ENCODE data around the gene GFPT2.

Gene GFPT2

DNA sequence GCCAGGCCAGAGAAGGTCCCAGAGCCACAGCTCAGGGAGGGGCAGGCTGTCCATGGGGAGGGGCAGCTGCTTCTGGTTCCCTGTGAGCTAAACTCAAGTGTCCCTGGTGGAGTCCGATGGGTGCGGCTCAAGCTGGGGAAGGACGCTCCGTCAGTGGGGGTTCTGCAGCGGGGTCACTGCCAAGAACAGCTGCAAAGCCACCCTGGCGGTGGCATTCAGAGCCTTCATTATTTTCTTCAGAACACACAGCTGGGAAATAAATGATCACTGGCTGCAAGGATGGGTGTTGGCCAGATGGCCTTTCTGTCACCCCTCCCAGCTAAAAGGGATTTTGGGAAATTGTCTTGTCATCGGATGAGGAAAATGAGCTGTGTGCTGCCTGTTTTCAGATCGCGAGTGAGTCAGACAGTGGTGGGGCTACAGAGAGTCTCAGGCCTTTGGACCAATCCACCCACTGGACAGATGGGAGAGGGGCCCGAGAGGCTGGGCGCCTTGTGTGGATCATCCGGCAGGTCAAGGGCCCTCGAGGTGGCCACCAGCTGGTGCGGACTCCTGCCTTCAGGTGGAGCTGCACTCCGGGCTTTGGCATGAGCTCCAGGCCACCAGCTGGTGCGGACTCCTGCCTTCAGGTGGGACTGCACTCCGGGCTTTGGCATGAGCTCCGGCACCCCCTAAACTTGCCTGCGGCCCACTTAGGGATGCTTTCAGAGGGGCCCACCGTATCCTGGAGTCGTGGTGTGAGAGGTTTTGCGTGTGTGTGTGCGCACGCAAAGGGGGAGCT is 17.9 kb upstream of the GFPT2 start:
- no peak overlapping the region for H3K27ac Mint-ChIP-seq
- no peaks in the 10 kb centered on the region for H3K36me3 Mint-ChIP-seq
- H3K9me3 Mint-ChIP-seq = no peaks in the 10 kb centered on the region
- no peak for DNase-seq
- CTCF ChIA-PET = no interaction called here
- peaks cover 7% of the 10 kb centered on the region for H3K27me3 Mint-ChIP-seq
- H3K4me1 Mint-ChIP-seq = no peaks in the 10 kb centered on the region
- no peak overlapping the region for H3K4me3 Mint-ChIP-seq

DNA sequence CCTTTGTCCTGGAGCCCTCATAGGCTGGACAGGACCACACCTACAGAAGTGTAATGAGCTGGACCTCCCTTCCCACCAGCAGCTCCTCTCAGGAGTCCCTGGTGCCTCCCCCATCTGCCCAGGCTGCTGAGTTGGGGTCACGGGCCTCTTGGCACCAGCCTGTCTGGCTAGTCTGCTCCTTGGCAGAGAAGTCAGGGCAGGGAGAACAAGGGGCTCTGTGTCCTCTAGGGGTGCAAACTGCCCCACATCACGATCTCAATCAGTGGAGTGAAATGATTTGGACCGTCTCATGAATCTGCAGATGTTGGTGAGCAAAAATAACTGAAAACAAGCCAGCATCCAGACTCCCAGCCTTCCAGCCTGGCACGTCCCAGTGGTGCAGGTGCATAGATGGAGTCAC is 14.9 kb upstream of the GFPT2 start:
- Mint-ChIP-seq H3K27me3 (peaks cover 4% of the 10 kb centered on the region), H3K36me3 (no peaks in the 10 kb centered on the region), H3K27ac (no peak overlapping the region), H3K4me1 (no peaks in the 10 kb centered on the region), H3K9me3 (no peaks in the 10 kb centered on the region), H3K4me3 (no peak overlapping the region)
- DNase-seq = no peak
- CTCF ChIA-PET = no interaction called here

DNA sequence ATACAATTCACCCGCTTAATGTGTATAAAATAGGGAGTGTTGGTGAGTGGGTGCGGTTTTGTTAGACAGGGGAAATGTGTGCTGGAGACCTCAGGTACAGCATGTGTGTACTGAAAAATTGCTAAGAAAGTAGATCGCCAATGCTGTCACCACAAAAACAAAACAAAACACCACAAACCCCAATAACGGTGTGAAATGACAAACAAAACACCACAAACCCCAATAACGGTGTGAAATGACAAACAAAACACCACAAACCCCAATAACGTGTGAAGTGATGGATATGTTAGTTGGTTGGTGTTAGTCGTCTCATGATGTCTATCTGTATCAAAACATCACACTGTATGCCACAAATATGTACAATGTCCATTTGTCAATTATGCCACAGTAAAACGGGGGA is 14.2 kb upstream of the GFPT2 start:
- no peak overlapping the region for H3K4me3 Mint-ChIP-seq
- CTCF ChIA-PET = no interaction called here
- H3K27ac Mint-ChIP-seq = no peak overlapping the region
- H3K27me3 Mint-ChIP-seq = peaks cover 4% of the 10 kb centered on the region
- DNase-seq = no peak
- no peaks in the 10 kb centered on the region for H3K4me1 Mint-ChIP-seq
- H3K9me3 Mint-ChIP-seq = no peaks in the 10 kb centered on the region
- no peaks in the 10 kb centered on the region for H3K36me3 Mint-ChIP-seq

DNA sequence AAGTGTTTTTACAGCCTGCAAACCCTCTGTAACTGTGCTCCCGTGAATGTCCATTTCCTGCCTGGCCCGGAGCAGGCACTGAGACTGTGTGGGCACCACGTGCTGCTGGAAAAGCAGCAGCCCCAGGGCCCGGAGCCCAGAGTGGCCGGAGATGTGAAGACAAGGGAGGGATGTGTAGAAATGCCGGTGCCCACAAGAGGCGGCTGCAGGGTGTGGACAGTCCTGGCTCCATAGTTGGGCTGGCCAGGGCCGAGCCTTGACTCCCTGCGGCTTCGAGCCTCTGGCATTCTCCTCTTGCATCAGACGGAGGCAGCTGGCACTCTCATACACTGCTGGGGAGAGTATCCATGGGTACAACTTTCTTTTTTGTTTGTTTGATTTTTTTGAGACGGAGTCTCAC is 13.2 kb upstream of the GFPT2 start:
- H3K4me3 Mint-ChIP-seq = no peak overlapping the region
- H3K27ac Mint-ChIP-seq = no peak overlapping the region
- CTCF ChIA-PET = no interaction called here
- no peaks in the 10 kb centered on the region for H3K36me3 Mint-ChIP-seq
- peaks cover 7% of the 10 kb centered on the region for H3K27me3 Mint-ChIP-seq
- H3K9me3 Mint-ChIP-seq = no peaks in the 10 kb centered on the region
- no peak for DNase-seq
- no peaks in the 10 kb centered on the region for H3K4me1 Mint-ChIP-seq

DNA sequence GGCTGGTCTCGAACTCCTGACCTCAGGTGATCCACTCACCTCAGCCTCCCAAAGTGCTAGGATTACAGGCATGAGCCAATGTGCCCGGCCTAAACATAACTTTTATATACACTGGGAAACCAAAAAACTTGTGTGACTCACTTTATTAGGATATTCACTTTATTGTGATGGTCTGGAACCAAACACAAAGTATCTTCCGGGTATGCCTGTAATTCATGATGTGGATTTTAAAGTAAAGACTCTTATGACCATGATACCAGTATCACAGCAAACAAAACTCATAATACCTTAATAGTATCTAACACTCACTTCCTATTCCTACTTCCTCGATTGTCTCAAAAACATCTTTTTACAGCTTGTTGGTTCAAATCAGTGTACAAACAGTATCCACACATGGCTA is 12.7 kb upstream of the GFPT2 start:
- H3K27ac Mint-ChIP-seq = no peak overlapping the region
- no peaks in the 10 kb centered on the region for H3K4me1 Mint-ChIP-seq
- H3K9me3 Mint-ChIP-seq = no peaks in the 10 kb centered on the region
- no peaks in the 10 kb centered on the region for H3K36me3 Mint-ChIP-seq
- peaks cover 7% of the 10 kb centered on the region for H3K27me3 Mint-ChIP-seq
- no peak overlapping the region for H3K4me3 Mint-ChIP-seq
- no peak for DNase-seq
- CTCF ChIA-PET = no interaction called here

GRCh38 chr5:180364306-180364856 is 11.2 kb upstream of the GFPT2 start:
- CTCF ChIA-PET = no interaction called here
- H3K4me3 Mint-ChIP-seq = no peak overlapping the region

DNA sequence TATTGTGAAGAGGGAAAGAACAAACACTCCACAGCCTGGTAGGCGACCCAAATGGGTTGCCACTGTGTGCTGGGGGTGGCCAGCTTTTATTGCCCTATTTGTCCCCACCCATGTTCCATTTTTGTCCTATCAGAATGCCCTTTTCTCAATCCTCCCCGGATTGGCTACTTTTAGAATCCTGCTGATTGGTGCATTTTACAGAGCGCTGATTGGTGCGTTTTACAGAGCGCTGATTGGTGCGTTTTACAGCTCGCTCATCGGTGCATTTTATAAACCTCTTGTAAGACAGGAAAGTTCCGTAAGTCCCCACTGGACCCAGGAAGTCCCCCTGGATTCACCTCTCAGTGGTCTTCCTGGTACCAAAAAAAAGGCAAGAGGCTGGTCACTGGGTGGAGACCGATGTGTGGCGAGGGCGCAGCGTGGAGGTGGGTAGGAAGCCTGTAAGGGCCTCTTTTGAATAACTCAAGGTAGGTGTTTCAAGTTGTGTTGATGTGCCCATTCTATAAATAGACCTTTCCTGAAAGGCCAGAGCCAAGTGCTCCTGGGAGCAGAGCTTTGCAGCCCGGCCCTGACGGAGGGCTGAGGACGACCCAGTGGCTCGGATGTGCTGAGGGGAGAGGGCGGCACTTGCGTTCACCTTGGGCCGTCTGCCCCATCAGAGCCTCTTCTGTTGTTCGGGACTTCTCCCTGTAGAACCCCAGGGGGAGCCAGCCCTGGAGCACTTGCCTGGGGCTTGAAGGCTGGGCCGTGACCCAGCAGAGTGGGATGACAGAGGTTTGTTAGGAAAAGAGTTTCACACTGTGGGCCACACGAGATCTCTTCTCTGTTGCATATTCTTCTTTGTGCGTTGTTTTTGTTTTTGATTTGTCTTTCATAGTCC is 7.2 kb upstream of the GFPT2 start:
- Mint-ChIP-seq H3K9me3 (no peaks in the 10 kb centered on the region), H3K36me3 (no peaks in the 10 kb centered on the region), H3K4me1 (no peaks in the 10 kb centered on the region), H3K27ac (no peak overlapping the region), H3K4me3 (no peak overlapping the region), H3K27me3 (peaks cover 30% of the 10 kb centered on the region)
- CTCF ChIA-PET = interaction anchor here (0.9 kb wide), 1 partner anchor 32 kb away, joined by 3 read pairs; no protein-coding TSS in a partner anchor
- no peak for DNase-seq

More at GRCh38 chr5:180364306-180364856, 11.2 kb upstream of the GFPT2 start:
- Mint-ChIP-seq H3K4me1 (no peaks in the 10 kb centered on the region), H3K27me3 (peaks cover 7% of the 10 kb centered on the region), H3K36me3 (no peaks in the 10 kb centered on the region), H3K9me3 (no peaks in the 10 kb centered on the region), H3K27ac (no peak overlapping the region)
- DNase-seq = no peak

DNA sequence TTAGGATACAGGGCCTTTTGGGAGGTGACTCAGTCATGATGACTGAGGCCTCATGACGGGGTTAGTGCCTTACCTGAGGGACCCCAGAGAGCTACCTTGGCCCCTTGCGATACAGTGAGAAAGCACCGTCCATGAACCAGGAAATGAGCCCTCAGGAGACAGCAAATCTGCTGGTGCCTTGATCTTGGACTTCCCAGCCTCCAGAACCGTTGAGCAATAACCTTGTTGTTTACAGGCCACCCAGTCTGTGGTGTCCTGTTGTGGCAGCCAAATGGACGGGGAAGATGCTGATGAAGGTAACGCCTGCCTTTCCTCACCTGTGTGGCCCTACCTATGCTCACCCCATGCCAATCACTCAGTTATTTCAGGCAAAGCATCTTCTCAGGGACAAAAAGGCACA is 5.6 kb upstream of the GFPT2 start:
- CTCF ChIA-PET = no interaction called here
- Mint-ChIP-seq H3K27ac (no peak overlapping the region), H3K36me3 (no peaks in the 10 kb centered on the region), H3K4me1 (peaks cover 5% of the 10 kb centered on the region), H3K4me3 (no peak overlapping the region), H3K27me3 (peaks cover 46% of the 10 kb centered on the region), H3K9me3 (no peaks in the 10 kb centered on the region)
- DNase-seq = no peak

GRCh38 chr5:180358179-180358578 is 5.0 kb upstream of the GFPT2 start:
- DNase-seq = no peak
- H3K9me3 Mint-ChIP-seq = no peaks in the 10 kb centered on the region
- CTCF ChIA-PET = interaction anchor here (1.1 kb wide), 1 partner anchor 41 kb away, joined by 3 read pairs; no protein-coding TSS in a partner anchor
- no peak overlapping the region for H3K27ac Mint-ChIP-seq
- H3K4me1 Mint-ChIP-seq = peaks cover 5% of the 10 kb centered on the region
- no peak overlapping the region for H3K4me3 Mint-ChIP-seq
- peaks cover 47% of the 10 kb centered on the region for H3K27me3 Mint-ChIP-seq
- no peaks in the 10 kb centered on the region for H3K36me3 Mint-ChIP-seq

DNA sequence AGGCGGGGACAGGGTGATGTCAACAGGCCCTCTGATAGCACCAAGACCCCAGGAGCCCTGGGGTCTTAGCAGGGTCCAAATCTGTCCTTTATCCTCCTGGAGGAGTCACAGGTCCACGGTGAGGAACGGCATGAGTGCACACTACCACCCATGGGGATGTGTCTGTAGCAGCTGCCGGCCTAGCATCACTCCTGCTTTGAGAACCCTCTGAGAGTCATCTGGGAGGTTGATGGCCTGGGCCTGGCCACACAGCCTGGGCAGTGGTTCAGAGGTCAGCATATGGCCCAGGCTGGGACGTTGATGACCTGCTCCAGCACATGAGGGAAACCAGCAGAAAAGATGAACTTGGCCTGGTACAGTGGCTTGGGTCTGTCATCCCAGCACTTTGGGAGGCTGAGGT is 1.8 kb upstream of the GFPT2 start:
- no peak overlapping the region for H3K4me3 Mint-ChIP-seq
- H3K9me3 Mint-ChIP-seq = no peaks in the 10 kb centered on the region
- H3K27ac Mint-ChIP-seq = no peak overlapping the region
- DNase-seq = no peak
- H3K4me1 Mint-ChIP-seq = peaks cover 5% of the 10 kb centered on the region
- no peaks in the 10 kb centered on the region for H3K36me3 Mint-ChIP-seq
- H3K27me3 Mint-ChIP-seq = peaks cover 72% of the 10 kb centered on the region
- CTCF ChIA-PET = no interaction called here

DNA sequence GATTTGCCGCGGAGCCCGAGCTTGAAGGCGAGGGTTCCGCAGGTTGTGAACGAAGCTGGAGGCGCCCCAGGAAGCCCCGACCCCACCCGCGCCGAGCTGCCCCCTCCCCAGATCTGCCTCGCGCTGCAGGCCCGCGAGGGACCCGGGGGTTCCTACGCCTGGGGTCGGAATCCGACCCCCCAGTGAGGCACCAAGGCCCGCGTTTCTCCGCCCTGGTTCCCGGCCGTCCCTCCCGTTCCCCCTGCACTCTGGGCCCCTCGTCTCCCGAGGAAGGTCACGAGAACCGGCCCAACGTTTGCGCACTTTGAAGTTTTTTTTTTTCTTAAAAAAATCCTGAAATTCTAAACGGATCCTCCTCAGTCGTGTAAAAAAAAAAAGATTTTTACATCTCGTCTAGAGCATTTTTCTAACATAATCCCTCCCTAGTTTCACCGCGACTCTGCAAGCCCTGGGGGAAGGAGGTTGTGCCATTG is 880 bp upstream of the GFPT2 start:
- no peaks in the 10 kb centered on the region for H3K9me3 Mint-ChIP-seq
- H3K27ac Mint-ChIP-seq = no peak overlapping the region
- no peak for DNase-seq
- peak overlapping the region; percentile 60 for H3K4me3 Mint-ChIP-seq
- peaks cover 79% of the 10 kb centered on the region for H3K27me3 Mint-ChIP-seq
- peaks cover 5% of the 10 kb centered on the region for H3K4me1 Mint-ChIP-seq
- H3K36me3 Mint-ChIP-seq = no peaks in the 10 kb centered on the region
- CTCF ChIA-PET = no interaction called here

DNA sequence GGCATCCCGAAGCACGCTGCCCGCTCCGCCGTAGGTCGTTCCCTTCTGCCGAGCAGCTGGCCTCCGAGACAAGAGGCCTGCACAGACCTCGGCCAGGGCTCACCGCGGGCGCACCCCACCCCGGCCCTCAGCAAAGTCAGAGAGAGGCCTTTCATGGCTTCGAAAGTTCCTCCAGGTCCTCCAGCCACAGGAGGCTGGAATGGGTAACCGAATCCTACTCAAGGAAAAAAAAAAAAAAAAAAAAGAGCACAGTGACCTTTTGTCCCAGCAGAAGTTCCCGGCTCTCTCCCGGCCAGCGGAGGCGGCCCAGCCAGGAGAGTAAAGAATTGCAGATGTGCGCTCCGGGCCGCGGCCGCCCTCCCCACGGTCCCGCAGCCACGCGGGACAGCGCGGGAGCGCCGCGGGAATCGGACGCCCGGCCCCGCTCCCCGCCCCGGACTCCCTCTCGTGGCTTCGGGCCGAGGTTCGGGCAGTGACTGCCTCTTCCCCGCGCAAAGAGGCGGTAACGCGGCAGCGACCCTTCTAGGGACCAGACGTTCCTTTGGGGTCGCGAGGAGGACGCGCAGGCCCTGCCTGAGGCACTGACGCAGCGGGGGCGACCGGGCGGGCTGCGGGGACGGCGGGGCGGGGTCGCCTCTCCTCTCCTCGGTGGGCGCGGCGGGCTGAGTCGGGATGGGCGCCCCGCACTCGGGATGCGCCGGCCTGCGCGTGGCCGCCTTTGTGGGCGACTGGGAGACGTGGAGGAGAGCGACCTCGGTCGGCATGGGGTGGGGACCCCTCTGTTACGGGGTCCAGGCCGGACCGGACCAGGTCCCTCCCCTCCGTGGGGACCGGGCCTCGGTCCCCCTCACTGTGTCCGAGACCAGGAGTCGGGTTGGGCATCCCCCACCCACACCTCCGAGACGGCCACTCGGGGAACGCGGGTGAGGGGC is 754 bp downstream of the GFPT2 start:
- CTCF ChIA-PET = no interaction called here

GRCh38 chr5:180350711-180351465 is 2.2 kb downstream of the GFPT2 start:
- Mint-ChIP-seq H3K4me1 (peaks cover 5% of the 10 kb centered on the region), H3K9me3 (no peaks in the 10 kb centered on the region), H3K36me3 (no peaks in the 10 kb centered on the region), H3K27ac (no peak overlapping the region), H3K4me3 (no peak overlapping the region), H3K27me3 (peaks cover 82% of the 10 kb centered on the region)
- CTCF ChIA-PET = no interaction called here
- DNase-seq = no peak

More for the DNA sequence above, 754 bp downstream of the GFPT2 start:
- Mint-ChIP-seq H3K27me3 (peaks cover 87% of the 10 kb centered on the region), H3K27ac (no peak overlapping the region), H3K4me1 (peaks cover 5% of the 10 kb centered on the region), H3K9me3 (no peaks in the 10 kb centered on the region), H3K4me3 (peak overlapping the region; percentile 28), H3K36me3 (no peaks in the 10 kb centered on the region)
- DNase-seq = peak; percentile 35
